Skin epidermis (tissue), 12 donors: ENCODE measurements around the gene TEN1.
"Not testable (repeated sequence)": the region's sequence is repeated elsewhere in the genome, so short reads cannot be mapped to it uniquely, and the experiment has no call there.

Source experiments
- H3K27ac ChIP-seq, 21 experiments: fragments of 200-600 bp; sonication (generic) in 11 of 21; one replicate each; pipeline ENCODE4 v1.5.0; 2020; ENCODE audit warnings: mild to moderate bottlenecking in 3 of 21, inconsistent platforms in 2 of 21, moderate library complexity in 2 of 21
- H3K4me3 ChIP-seq, 7 experiments: fragments of 200-600 bp; sonication (generic) in 2 of 7; one replicate each; pipeline ENCODE4 v1.5.0; 2020; ENCODE audit warnings: inconsistent platforms in 2 of 7, mild to moderate bottlenecking in 2 of 7, moderate library complexity in 1 of 7

Gene TEN1

GRCh38 chr17:76044475-76045007 lies 65.5 kb downstream of the TEN1 start:
- peak overlapping the region in 10 of 21 experiments; percentile 16 to 69 (median 48) for H3K27ac ChIP-seq
- not testable (repeated sequence) for H3K4me3 ChIP-seq

GRCh38 chr17:76046064-76046463 lies 67.0 kb downstream of the TEN1 start:
- H3K4me3 ChIP-seq = no peak overlapping the region
- H3K27ac ChIP-seq = peak overlapping the region in 1 of 21 experiments; percentile 3

DNA sequence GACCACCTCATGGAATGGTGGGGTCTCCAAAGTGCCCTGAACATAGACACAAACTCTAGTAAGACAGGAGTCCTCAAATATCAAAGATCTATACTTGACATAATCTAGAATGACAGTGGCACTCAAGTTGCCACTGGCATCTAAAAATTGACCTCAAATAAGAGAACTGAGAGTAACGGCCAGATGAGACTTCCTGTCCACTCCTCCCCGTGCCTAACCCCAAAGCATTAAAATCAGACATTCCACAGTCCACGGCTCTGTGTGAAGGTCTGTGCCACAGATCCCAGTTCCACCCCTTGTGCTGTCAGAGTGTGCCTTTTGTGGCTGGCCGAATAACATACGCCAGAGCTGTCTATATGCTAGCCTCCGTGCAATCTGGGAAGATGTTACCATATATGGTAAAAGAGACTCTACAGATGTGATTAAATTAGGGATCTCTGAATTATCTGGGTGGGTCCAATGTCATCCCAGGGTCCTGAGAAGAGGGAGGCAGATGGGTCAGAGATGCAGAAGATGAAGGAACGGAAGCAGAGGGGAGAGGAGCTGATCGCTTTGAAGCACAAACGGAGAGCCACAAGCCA lies 69.1 kb downstream of the TEN1 start:
- Histone ChIP-seq H3K27ac (no peak overlapping the region), H3K4me3 (no peak overlapping the region)

DNA sequence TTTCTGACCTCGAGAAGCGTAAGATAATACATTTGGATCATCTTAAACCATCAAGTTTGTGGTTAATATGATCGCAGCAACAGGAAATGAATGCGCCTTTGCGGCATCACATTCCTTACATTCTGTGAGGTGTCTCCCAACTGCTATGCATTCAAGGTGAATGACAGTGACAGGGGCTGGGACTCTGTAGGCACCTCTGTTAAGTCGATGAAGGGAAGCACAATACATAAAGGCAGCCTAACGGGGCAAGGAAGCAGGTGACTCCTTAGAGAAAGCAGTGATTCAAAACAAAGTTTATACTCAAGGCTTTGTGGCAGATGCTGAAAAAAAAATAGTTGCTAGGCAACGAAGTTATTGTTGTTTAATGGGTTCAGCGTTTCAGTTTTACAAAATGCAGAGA lies 69.7 kb downstream of the TEN1 start:
- Histone ChIP-seq H3K4me3 (no peak overlapping the region), H3K27ac (no peak overlapping the region)

DNA sequence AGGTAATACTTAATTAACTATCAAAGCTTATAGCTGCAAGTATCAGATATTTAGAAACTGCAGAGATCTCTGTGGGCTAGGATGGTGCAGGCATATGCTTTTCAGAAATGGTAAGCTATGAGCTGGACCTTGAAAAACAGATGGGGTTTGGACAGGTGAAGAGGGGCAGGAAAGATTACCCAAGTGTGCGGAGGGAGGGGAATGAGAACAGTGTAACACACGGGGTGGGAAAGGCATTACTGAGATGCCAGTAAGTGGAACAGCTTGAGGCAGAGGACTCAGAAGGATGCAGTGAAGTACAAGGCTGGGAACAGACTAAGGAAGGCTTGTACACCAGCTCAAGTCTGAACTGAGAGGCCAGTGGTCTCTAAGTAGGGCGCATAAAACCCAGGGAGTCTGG lies 70.2 kb downstream of the TEN1 start:
- H3K27ac ChIP-seq = no peak overlapping the region
- no peak overlapping the region for H3K4me3 ChIP-seq

DNA sequence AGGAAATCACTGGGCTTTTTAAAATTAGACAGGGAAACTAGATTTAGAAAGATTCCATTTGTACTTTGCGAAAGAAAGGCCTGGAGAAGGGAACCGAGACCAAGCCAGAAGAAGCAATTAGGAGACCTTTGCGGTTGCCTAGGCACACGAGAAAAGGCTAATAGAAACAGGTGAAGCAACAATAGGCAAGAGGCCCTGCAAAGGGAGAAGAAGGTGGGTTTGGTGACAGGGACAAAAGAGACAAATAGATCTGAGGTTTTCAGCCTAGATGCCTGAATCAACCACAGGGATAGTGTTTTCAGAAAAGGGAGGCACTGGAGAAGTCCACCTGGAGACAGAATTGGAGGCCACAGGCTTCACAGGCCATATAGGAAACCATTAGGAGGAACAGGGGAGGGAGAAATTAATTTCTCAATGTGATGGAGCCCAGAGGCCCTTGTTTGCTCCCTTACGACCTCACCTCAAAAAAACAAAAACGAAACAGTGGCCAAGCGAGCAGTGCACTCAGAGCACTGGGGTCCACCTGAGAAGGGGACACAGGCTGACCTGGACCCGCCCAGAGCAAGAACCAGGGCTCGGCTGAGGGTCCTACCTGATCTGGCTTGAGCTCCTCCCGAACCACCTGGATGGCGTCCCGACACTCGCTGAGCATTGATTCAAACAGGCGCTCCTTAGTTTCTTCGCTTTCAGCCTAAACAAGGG lies 70.9 kb downstream of the TEN1 start:
- no peak overlapping the region for H3K4me3 ChIP-seq
- peak overlapping the region in 4 of 21 experiments; percentile 5 to 42 (median 26) for H3K27ac ChIP-seq
